Retinal pigment epithelial cell (primary cell): ENCODE results near the gene NAA30.
"Not testable (repeated sequence)": the region's sequence is repeated elsewhere in the genome, so short reads cannot be mapped to it uniquely, and the experiment has no call there.

ENCODE experiments used
- DNase-seq: peaks from one replicate; pipeline ENCODE4 v3.0.0-alpha.2; 2010; ENCODE audit warnings: low read depth
- H3K4me3 ChIP-seq: 2 replicates; pipeline ENCODE4 v1.5.1; 2011; ENCODE audit warnings: mild to moderate bottlenecking, low read length, control low read depth, moderate library complexity
- TF ChIP-seq, protein P1 (sequence below): conservative IDR thresholded peaks from 2 replicates; pipeline ENCODE4 v1.5.1; 2011; ENCODE audit warnings: low read depth, low read length, control low read depth, inconsistent platforms

NAA30 gene

DNA sequence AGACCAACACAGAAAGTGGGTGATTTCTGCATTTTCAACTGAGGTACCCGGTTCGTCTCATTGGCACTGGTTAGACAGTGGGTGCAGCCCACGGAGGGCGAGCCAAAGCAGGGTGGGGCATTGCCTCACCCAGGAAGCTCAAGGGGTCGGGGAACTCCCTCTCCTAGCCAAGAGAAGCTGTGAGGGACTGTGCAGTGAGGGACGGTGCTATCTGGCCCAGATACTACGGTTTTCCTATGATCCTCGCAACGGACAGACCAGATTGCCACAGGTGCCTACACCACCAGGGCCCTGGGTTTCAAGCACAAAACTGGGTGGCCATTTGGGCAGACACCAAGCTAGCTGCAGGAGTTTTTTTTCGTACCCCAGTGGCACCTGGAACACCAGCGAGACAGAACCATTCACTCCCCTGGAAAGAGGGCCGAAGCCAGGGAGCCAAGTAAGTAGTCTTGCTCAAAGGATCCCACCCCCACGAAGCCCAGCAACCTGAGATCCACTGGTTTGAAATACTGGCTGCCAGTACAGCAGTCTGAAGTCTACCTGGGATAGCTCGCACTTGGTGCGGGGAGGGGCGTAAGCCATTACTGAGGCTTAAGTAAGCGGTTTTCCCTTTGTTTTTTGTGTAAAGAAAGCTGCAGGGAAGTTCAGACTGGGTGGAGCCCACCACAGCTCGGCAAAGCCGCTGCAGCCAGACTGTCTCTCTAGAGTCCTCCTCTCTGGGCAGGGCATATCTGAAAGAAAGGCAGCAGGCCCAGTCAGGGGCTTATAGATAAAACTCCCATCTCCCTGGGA is 25.5 kb upstream of the NAA30 start:
- TF ChIP-seq, protein P1, sequence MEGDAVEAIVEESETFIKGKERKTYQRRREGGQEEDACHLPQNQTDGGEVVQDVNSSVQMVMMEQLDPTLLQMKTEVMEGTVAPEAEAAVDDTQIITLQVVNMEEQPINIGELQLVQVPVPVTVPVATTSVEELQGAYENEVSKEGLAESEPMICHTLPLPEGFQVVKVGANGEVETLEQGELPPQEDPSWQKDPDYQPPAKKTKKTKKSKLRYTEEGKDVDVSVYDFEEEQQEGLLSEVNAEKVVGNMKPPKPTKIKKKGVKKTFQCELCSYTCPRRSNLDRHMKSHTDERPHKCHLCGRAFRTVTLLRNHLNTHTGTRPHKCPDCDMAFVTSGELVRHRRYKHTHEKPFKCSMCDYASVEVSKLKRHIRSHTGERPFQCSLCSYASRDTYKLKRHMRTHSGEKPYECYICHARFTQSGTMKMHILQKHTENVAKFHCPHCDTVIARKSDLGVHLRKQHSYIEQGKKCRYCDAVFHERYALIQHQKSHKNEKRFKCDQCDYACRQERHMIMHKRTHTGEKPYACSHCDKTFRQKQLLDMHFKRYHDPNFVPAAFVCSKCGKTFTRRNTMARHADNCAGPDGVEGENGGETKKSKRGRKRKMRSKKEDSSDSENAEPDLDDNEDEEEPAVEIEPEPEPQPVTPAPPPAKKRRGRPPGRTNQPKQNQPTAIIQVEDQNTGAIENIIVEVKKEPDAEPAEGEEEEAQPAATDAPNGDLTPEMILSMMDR = no peak
- no peak overlapping the region for H3K4me3 ChIP-seq
- no peak for DNase-seq

DNA sequence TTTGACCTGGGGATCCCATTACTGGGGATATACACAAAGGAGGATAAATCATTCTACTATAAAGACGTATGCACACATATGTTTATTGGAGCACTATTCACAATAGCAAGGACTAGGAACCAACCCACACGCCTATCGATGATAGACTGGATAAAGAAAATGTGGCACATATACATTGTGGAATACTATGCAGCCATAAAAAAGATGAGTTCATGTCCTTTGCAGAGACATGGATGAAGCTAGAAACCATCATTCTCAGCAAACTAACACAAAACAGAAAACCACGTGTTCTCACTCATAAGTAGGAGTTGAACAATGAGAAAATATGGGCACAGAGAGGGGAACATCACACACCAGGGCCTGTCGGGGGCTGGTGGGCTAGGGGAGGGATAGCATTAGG is 20.2 kb upstream of the NAA30 start:
- not testable (repeated sequence) for DNase-seq

DNA sequence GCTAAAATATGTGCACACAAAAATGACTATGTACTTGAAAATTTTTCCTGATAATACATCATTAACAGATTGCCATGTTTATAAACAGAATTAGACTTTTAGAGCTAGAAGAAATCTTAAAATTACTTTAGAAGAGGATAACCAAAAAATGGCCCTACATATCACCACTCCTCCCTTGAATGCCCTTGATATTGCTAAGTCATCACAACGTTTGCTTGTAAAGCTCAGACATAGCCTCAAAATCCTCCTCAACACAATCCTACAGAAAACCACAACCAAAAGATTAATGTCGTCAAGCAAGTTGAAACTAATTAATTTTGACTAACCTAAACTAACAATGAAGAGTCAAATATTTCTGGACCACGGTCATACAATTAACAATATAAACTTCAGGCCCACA is 19.4 kb upstream of the NAA30 start:
- no peak overlapping the region for H3K4me3 ChIP-seq
- peak; percentile 28 for DNase-seq
- TF ChIP-seq, protein P1 = no peak

More for the DNA sequence above, 20.2 kb upstream of the NAA30 start:
- H3K4me3 ChIP-seq = not testable (repeated sequence)

DNA sequence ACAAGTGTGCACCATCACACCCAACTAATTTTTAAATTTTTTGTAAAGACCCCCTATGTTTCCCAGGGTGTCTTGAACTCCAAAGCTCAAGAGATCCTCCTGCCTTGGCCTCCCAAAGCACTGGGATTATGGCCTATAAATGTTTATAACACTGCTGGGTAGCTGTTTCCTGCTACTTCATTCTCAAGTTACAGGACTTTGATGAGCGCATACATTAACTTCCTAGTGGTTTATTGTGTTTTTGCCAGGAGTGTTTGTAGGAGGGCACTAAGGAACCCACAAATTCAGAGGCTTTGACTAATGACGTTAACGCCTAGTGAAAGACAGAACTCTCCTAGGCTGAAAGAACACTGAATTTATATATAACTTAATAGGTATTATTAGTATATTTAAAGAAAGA is 15.2 kb upstream of the NAA30 start:
- no peak for DNase-seq
- TF ChIP-seq, protein P1 = no peak
- H3K4me3 ChIP-seq = no peak overlapping the region

DNA sequence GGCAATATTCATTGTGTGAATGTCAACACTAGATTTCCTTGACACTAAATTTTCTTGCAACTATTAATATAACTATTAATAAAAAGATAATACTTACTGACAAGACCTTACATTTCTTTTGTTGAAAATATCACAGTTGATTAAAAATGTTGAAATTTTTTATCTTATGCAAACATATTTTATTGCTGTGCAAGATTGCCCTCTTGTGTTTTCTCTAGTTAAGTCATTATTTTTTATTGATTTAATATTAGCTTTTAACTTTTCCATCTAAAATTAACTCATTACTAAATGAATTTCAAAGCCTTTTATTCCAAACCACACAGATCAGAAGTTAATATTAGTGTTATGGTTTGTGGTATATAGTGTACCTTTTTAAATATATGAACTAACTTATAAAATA is 11.7 kb upstream of the NAA30 start:
- DNase-seq = no peak
- H3K4me3 ChIP-seq = no peak overlapping the region
- TF ChIP-seq, protein P1 = peak; percentile 16

DNA sequence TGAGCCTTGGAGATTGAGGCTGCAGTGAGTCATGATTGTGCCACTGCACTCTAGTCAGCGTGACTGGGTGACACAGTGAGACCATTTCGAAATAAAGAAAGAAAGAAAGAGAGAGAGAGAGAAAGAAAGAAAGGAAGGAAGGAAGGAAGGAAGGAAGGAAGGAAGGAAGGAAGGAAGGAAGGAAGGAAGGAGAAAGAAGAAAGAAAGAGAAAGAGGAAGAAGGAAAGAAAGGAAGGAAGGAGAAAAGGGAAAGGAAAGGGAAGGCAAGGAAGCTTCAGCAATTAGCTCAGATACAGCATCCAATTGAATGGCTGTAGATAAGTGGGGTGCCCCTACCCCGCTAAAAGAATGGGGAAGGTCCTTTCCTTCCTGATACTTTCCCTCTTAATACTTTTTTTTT is 9.5 kb upstream of the NAA30 start:
- TF ChIP-seq, protein P1 = no peak
- DNase-seq = no peak
- no peak overlapping the region for H3K4me3 ChIP-seq

DNA sequence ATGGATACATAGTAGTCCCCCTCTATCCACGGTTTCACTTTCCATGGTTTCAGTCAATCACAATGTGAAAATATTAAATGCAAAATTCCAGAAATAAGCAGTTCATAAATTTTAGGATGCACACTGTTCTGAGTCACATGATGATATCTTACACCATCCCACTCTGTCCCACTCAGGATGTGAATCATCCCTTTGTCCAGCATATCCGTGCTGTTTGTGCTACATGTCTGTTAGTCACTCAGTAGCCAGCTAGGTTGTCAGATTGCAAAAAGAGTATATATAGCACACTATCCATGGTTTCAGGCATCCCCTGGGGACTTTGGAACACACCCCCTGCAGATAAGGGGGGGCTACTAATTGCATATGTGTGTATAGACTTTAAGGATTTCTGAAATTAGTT is 8.1 kb upstream of the NAA30 start:
- H3K4me3 ChIP-seq = no peak overlapping the region
- DNase-seq = no peak
- TF ChIP-seq, protein P1 = no peak
